BE2C (cell line): Measurements from ENCODE around the gene LRRC14B.

Experiments used
- DNase-seq: peaks from one replicate; pipeline ENCODE4 v3.0.0-alpha.2; 2020
- H3K27me3 ChIP-seq: fragments of 250-450 bp; sonication (Bioruptor Pico); 2 replicates; pipeline ENCODE4 v1.5.1; 2020; ENCODE audit warnings: mild to moderate bottlenecking
- H3K36me3 ChIP-seq: fragments of 250-450 bp; sonication (Bioruptor Pico); 2 replicates; pipeline ENCODE4 v1.5.1; 2020; ENCODE audit warnings: mild to moderate bottlenecking
- H3K4me1 ChIP-seq: fragments of 250-450 bp; sonication (Bioruptor Pico); 2 replicates; pipeline ENCODE4 v1.5.1; 2020
- H3K4me3 ChIP-seq: 2 replicates; pipeline ENCODE4 v1.5.1; 2011; ENCODE audit warnings: low read depth, low read length
- H3K9me3 ChIP-seq: fragments of 250-450 bp; sonication (Bioruptor Pico); 2 replicates; pipeline ENCODE4 v1.5.1; 2020
- TF ChIP-seq, protein P1 (sequence below): IDR thresholded peaks from 2 replicates; pipeline ENCODE4 v1.5.1; 2012; ENCODE audit warnings: mild to moderate bottlenecking, low read depth, low read length

Gene LRRC14B

DNA sequence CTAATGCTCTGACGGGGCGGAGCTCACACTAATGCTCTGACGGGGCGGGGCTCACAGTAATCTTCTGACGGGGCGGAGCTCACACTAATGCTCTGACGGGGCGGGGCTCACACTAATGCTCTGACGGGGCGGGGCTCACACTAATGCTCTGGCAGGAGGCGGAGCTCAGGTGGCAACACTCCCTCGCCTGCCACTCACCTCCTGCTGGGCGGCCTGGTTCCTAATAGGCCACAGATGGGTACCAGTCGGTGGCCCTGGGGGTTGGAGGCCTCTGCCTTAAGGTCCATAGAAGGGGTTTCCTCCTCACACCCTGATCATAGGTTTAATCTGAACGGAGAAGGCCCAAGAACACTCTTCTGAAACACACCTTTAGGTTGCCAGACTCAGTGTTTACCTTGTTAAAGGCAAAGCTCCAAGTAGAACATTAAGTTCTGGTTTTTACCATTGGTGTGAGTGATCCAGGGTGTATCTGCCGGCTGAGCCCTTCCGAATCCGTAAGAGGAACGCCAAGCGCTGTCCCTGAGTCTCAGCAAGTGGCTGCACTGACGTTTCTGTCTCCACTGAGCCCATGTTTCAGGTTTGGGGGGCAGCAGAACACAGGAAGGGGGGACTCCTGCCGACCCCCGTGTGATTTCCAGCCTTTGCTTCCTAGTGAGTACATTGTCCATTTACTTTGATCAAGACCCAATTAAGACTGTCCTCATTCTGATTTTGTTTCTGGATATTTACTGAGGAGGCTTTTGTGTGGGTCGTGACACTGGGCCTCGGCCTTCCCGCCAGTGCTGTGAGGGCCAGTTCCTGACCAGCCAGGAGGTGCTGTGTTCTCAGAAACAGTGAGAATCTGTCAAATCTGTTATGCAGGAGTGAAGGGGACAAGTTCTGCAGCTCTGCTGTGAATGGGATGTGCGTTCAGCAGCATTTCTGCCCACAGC, 24.6 kb upstream of the LRRC14B start:
- peaks cover under 1% of the 10 kb centered on the region; the same call in 1 of the 2 replicates for H3K27me3 ChIP-seq
- no peaks in the 10 kb centered on the region for H3K9me3 ChIP-seq
- TF ChIP-seq, protein P1, sequence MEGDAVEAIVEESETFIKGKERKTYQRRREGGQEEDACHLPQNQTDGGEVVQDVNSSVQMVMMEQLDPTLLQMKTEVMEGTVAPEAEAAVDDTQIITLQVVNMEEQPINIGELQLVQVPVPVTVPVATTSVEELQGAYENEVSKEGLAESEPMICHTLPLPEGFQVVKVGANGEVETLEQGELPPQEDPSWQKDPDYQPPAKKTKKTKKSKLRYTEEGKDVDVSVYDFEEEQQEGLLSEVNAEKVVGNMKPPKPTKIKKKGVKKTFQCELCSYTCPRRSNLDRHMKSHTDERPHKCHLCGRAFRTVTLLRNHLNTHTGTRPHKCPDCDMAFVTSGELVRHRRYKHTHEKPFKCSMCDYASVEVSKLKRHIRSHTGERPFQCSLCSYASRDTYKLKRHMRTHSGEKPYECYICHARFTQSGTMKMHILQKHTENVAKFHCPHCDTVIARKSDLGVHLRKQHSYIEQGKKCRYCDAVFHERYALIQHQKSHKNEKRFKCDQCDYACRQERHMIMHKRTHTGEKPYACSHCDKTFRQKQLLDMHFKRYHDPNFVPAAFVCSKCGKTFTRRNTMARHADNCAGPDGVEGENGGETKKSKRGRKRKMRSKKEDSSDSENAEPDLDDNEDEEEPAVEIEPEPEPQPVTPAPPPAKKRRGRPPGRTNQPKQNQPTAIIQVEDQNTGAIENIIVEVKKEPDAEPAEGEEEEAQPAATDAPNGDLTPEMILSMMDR: no peak
- DNase-seq: peak; percentile 4
- H3K4me3 ChIP-seq: no peak overlapping the region
- no peaks in the 10 kb centered on the region for H3K4me1 ChIP-seq
- H3K36me3 ChIP-seq: no peaks in the 10 kb centered on the region

DNA sequence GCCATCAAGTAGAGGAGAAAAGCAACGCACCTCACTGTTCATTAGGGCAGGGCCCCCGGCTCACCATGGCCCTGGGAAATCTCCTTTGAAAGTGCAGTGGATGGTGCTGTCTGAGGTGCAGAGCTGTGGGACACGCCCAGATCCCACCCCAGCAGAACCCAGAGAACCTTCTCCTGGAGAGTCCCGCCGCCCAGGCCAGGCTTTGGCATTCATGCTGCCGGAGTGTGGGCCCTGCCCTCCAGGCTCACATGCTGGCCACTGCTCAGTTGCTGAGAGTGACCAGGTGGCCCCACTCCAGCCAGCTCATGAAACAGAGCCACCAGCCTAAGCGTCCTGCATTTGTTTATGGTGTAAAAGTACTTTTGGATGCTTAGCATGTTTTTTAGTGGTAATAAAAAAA, 23.8 kb upstream of the LRRC14B start:
- H3K4me3 ChIP-seq: no peak overlapping the region
- no peaks in the 10 kb centered on the region for H3K27me3 ChIP-seq
- TF ChIP-seq, protein P1: no peak
- H3K4me1 ChIP-seq: no peaks in the 10 kb centered on the region
- no peaks in the 10 kb centered on the region for H3K36me3 ChIP-seq
- no peaks in the 10 kb centered on the region for H3K9me3 ChIP-seq
- DNase-seq: peak; percentile 4

DNA sequence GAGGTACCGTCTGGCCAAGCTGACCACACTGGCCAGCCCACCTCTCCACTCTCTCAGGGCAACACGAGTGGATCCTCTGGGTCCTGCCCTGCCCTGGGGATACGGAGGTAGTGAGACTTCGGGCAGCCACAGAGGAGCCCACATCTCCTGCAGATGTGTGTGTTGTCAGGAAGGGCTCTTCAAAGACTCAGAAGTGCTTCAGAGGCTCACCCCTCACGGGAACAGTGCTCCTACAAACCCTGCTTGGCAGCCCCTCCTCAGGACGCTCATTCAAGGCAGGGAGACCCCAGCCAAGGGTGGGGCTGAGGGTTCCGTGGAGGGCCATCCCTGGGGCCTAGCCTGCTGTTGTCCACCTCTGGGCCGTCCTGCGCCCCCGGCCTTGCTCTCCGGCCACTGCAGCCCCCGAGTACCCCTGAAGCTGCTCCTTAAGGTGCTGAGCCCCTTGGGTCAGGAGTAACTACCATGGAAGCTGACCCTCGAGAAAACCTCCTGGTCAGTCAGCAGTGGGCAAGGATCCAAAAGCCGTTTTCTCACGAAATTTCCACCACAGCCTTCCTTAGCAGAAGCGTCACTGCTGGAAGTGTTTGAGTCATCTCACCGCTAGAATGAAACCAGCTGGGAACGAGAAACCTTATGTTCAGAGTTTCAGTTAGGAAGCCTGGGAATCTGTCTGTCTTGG, 23.2 kb upstream of the LRRC14B start:
- Histone ChIP-seq H3K4me3 (no peak overlapping the region), H3K36me3 (no peaks in the 10 kb centered on the region), H3K27me3 (peaks cover 5% of the 10 kb centered on the region; the same call in 1 of the 2 replicates), H3K4me1 (no peaks in the 10 kb centered on the region), H3K9me3 (no peaks in the 10 kb centered on the region)
- DNase-seq: peak; percentile 2
- TF ChIP-seq, protein P1: no peak

DNA sequence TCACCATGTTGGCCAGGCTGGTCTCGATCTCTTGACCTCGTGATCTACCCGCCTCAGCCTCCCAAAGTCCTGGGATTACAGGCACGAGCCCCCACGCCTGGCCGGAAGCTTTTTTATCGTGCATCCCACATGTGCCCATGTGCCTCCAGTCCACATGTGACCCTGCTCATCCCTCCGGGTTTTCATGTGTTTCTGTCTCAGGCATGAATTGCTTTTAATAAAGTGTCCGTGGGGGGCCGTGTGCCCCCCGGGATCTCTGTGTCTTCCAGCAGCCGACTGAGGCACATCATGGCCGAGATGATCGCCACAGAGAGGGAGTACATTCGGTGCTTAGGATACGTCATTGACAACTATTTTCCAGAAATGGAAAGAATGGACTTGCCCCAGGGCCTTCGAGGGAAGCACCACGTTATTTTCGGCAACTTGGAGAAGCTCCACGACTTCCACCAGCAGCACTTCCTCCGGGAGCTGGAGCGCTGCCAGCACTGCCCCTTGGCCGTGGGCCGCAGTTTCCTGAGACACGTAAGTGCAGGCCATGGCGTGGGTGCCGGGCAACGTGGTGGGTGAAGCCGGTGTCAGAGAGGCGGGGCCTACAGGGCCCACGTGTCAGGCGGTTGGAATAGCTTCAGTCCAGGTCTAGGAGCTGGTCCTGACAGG, 22.1 kb upstream of the LRRC14B start:
- Histone ChIP-seq H3K36me3 (no peaks in the 10 kb centered on the region), H3K27me3 (peaks cover 7% of the 10 kb centered on the region; the same call in 1 of the 2 replicates), H3K9me3 (no peaks in the 10 kb centered on the region), H3K4me3 (no peak overlapping the region), H3K4me1 (no peaks in the 10 kb centered on the region)
- DNase-seq: no peak
- TF ChIP-seq, protein P1: no peak

DNA sequence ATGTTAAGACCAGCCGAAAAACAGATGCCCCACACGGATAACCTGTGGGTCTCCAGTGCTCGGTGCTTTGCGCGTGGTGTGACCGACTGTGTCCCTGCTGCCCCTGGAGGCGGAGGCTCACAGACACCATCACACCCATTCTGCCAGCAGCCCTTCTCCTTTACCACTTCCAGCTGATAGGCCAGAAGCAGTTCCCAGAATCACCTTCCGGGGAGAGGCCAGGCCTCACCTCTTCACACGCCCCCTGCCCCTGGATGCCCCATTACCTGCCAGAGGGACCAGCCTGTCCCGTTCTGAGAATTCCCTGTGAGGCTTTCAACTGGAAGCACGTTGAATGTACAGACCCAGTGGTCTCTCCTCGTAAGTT, 21.6 kb upstream of the LRRC14B start:
- H3K4me3 ChIP-seq: no peak overlapping the region
- TF ChIP-seq, protein P1: no peak
- DNase-seq: peak; percentile 7
- no peaks in the 10 kb centered on the region for H3K4me1 ChIP-seq
- peaks cover 10% of the 10 kb centered on the region for H3K27me3 ChIP-seq
- no peaks in the 10 kb centered on the region for H3K36me3 ChIP-seq
- no peaks in the 10 kb centered on the region for H3K9me3 ChIP-seq
